HG03432 (cell line): ENCODE measurements around the gene YWHAE.
"Not testable (repeated sequence)": the region's sequence is repeated elsewhere in the genome, so short reads cannot be mapped to it uniquely, and the experiment has no call there.

Experiments
- ATAC-seq: cut with Tn5 transposase; IDR thresholded peaks from one replicate; pipeline ENCODE4 v1.9.1; 2021; ENCODE audit warnings: mild to moderate bottlenecking, moderate library complexity; ENCODE audit not compliant: unreplicated experiment

The YWHAE gene

GRCh38 chr17:1399679-1400512 is at the start of gene YWHAE:
TSS of gene YWHAE (minus strand) at chr17:1400222. CDS start at chr17:1400110, 112 bp downstream.
- peak; percentile 92 for ATAC-seq

GRCh38 chr17:1449412-1449967 is 49.5 kb upstream of the YWHAE start:
- no peak for ATAC-seq

- no peak for ATAC-seq
These were observed 47.0 kb upstream of the YWHAE start for GRCh38 chr17:1447052-1447451.

- ATAC-seq: no peak
These were observed 46.2 kb upstream of the YWHAE start for GRCh38 chr17:1446201-1446600.

- not testable (repeated sequence) for ATAC-seq
These were observed 45.7 kb upstream of the YWHAE start for GRCh38 chr17:1445695-1446094.

GRCh38 chr17:1442721-1443120 is 42.7 kb upstream of the YWHAE start:
- not testable (repeated sequence) for ATAC-seq

- ATAC-seq: no peak
These were observed 42.2 kb upstream of the YWHAE start for GRCh38 chr17:1442187-1442586.

GRCh38 chr17:1440921-1441320 is 40.9 kb upstream of the YWHAE start:
- ATAC-seq: no peak

GRCh38 chr17:1438593-1439083 is 38.6 kb upstream of the YWHAE start:
- ATAC-seq: no peak

GRCh38 chr17:1435326-1435725 is 35.3 kb upstream of the YWHAE start:
- ATAC-seq: no peak

- ATAC-seq: no peak
These were observed 34.1 kb upstream of the YWHAE start for GRCh38 chr17:1434150-1434549.

GRCh38 chr17:1431631-1432104 is 31.6 kb upstream of the YWHAE start:
- no peak for ATAC-seq

GRCh38 chr17:1423456-1424135 is 23.6 kb upstream of the YWHAE start:
- no peak for ATAC-seq

- ATAC-seq: no peak
These were observed 22.9 kb upstream of the YWHAE start for GRCh38 chr17:1422885-1423284.

- no peak for ATAC-seq
These were observed 21.4 kb upstream of the YWHAE start for GRCh38 chr17:1421470-1421869.

GRCh38 chr17:1420981-1421380 is 21.0 kb upstream of the YWHAE start:
- no peak for ATAC-seq

GRCh38 chr17:1420163-1420562 is 20.1 kb upstream of the YWHAE start:
- no peak for ATAC-seq

- not testable (repeated sequence) for ATAC-seq
These were observed 18.5 kb upstream of the YWHAE start for GRCh38 chr17:1418476-1418875.

GRCh38 chr17:1416414-1416813 is 16.4 kb upstream of the YWHAE start:
- ATAC-seq: no peak

GRCh38 chr17:1414634-1415033 is 14.6 kb upstream of the YWHAE start:
- no peak for ATAC-seq

- no peak for ATAC-seq
These were observed 14.1 kb upstream of the YWHAE start for GRCh38 chr17:1414001-1414574.
